Cardiac muscle cell (in vitro differentiated cells and primary cell): Measurements from ENCODE around the gene THNSL1. TPM values are rescaled to one million over a fixed set of nuclear protein-coding genes. Genes with fewer than 3 reads are reported as not detected.

Experiments used
- DNase-seq, 2 donors: peaks; one replicate each; pipeline versions ENCODE4 v3.0.0 to v3.0.0-alpha.2; 2010 to 2017; ENCODE audit warnings: low read depth in 1 of 2, low spot score in 1 of 2
- H3K27ac ChIP-seq: fragments of 200-600 bp; sonication (generic); 2 replicates; pipeline ENCODE4 v1.5.1; 2016
- H3K27me3 ChIP-seq: fragments of 200-600 bp; sonication (generic); 2 replicates; pipeline ENCODE4 v1.6.0; 2016; ENCODE audit warnings: control low read depth
- H3K36me3 ChIP-seq: fragments of 200-600 bp; sonication (generic); 2 replicates; pipeline ENCODE4 v1.5.1; 2016; ENCODE audit warnings: control low read depth
- H3K4me1 ChIP-seq: fragments of 200-600 bp; sonication (generic); 2 replicates; pipeline ENCODE4 v1.8.1; 2017; ENCODE audit warnings: low read depth, mild to moderate bottlenecking, mixed run types
- H3K4me3 ChIP-seq: fragments of 200-600 bp; sonication (generic); 2 replicates; pipeline ENCODE4 v1.5.1; 2016; ENCODE audit warnings: mild to moderate bottlenecking
- H3K9me3 ChIP-seq: fragments of 200-600 bp; sonication (generic); 2 replicates; pipeline ENCODE4 v1.5.1; 2017; ENCODE audit warnings: low read depth, mild to moderate bottlenecking, control low read depth
- polyA plus RNA-seq: library from polyadenylated mRNA; unstranded; fragments of >200 nt; fragmentation: Nextera tagmentation; extraction: Ambion mirVana; gene quantifications from 2 replicates; pipeline ENCODE4 v1.2.1, GENCODE V29; 2016
- total RNA-seq: library from RNA; depleted of rRNA; stranded (reverse); fragments of >200 nt; gene quantifications from 2 replicates; pipeline ENCODE4 v1.2.3, GENCODE V29; 2016
- TF ChIP-seq, protein P1 (sequence below): IDR thresholded peaks from 2 replicates; pipeline ENCODE4 v1.5.1; 2012; ENCODE audit warnings: low read depth, mild to moderate bottlenecking, low read length

The THNSL1 gene
- total and polyA plus RNA-seq, 2 experiments from 2014 or later, result 3.9 to 6.9 TPM

DNA sequence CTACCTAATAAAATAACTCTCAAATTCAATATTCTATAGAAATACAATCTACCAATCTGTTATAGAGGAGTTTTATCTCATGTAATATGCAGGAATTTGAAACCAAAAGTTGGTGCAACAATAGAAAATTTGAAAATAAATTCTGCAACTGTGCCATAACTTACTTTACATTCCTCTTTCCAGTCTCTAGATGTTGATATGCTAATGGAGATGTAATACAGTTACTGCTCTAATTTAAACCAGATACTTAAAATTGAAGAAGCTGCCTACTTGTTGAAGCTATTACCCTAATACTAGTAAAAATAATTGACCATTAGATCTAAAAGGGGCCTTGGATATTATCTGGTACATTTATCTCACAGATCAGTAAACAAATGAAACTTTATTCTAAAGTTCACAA, 1.8 kb upstream of the THNSL1 start:
- no peak for DNase-seq
- H3K4me1 ChIP-seq, result peaks cover 13% of the 10 kb centered on the region
- no peaks in the 10 kb centered on the region for H3K36me3 ChIP-seq
- H3K9me3 ChIP-seq, result no peaks in the 10 kb centered on the region
- no peak overlapping the region for H3K4me3 ChIP-seq
- TF ChIP-seq, protein P1, sequence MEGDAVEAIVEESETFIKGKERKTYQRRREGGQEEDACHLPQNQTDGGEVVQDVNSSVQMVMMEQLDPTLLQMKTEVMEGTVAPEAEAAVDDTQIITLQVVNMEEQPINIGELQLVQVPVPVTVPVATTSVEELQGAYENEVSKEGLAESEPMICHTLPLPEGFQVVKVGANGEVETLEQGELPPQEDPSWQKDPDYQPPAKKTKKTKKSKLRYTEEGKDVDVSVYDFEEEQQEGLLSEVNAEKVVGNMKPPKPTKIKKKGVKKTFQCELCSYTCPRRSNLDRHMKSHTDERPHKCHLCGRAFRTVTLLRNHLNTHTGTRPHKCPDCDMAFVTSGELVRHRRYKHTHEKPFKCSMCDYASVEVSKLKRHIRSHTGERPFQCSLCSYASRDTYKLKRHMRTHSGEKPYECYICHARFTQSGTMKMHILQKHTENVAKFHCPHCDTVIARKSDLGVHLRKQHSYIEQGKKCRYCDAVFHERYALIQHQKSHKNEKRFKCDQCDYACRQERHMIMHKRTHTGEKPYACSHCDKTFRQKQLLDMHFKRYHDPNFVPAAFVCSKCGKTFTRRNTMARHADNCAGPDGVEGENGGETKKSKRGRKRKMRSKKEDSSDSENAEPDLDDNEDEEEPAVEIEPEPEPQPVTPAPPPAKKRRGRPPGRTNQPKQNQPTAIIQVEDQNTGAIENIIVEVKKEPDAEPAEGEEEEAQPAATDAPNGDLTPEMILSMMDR, result no peak
- no peaks in the 10 kb centered on the region for H3K27me3 ChIP-seq
- H3K27ac ChIP-seq, result no peak overlapping the region

DNA sequence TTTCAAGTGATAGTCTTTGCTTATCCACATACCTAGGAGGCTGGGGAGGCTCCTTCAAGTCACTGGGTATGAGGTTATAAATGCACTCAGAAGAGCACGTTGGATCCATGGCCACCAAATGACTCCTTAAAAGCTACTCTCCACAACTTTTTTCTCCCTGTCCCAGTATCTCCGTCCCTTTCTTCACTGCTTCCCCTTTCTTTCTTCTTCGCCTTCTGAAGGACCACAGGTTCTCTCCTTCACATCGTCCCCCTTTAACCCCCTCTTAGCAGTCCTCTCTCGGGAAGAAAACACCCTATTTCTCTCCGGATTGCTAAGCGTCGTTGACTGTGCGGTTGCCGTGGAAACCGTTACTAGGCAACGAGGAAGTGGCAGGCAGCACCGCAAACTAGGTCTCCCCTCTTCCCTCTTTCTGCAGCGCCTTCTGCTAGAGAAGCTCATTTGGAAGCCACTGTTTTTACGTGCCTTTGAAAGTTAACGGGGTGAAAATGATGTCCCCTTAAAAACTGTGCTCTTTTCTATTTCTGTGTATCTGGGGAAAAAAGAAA, 510 bp upstream of the THNSL1 start, which contains the start of gene ENKUR:
Gene ENKUR, minus strand, starts transcription at position 331 of the 548 bp plus-strand sequence. Its CDS starts 222 bp downstream, at position 109.
- H3K27me3 ChIP-seq, result no peaks in the 10 kb centered on the region
- H3K36me3 ChIP-seq, result no peaks in the 10 kb centered on the region
- DNase-seq, result peak; percentile 94
- peaks cover 13% of the 10 kb centered on the region for H3K4me1 ChIP-seq
- H3K9me3 ChIP-seq, result no peaks in the 10 kb centered on the region
- TF ChIP-seq, protein P1, result no peak
- H3K4me3 ChIP-seq, result peak within 1 kb of the TSS; percentile 43
- H3K27ac ChIP-seq, result peak within 1 kb of the TSS; percentile 91

DNA sequence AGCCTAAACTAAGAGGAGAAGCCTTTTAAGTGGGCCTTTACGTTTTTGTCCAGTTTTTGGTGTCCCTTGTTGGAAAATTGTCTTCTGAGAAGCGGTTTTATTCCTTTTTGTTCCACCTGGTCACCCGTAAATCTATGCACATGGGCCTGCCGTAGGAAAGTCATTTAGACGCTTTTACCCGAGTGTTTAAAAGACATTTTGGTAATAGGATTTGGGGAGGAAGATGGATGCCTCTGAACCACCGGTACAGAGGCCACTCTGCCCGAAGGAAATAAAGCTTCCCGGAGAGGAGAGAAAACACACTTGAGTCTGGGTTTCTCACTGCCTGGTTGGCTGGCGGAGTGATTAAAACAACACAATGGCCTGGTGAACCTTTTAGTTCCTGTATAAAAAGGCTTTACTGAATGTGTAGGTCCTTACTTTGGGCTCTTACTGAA, 760 bp downstream of the THNSL1 start:
- H3K27me3 ChIP-seq, result no peaks in the 10 kb centered on the region
- H3K27ac ChIP-seq, result peak overlapping the region; percentile 91
- peaks cover 13% of the 10 kb centered on the region for H3K4me1 ChIP-seq
- peak; percentile 23 to 29 for DNase-seq
- H3K9me3 ChIP-seq, result no peaks in the 10 kb centered on the region
- TF ChIP-seq, protein P1, result no peak
- peak overlapping the region; percentile 43 for H3K4me3 ChIP-seq
- no peaks in the 10 kb centered on the region for H3K36me3 ChIP-seq

DNA sequence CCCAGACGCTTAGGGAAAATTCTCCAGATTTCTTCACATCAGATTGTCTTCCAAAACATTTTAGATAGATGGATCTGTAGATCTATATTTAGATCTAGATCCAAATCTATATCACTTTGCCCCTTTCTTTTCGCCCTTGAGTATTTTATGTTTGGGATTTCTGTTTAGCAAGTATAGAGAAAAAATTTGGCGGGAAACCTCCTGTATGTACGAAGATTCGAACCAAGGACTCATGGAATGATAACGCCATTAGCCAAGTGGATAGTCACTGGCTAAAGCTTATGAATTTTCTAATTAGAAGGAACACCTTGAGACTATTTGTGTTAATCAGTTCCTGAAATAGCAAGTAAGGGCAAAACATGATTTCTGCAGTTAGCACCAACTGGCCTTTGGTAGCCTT, 1.2 kb downstream of the THNSL1 start:
- peak overlapping the region; percentile 91 for H3K27ac ChIP-seq

DNA sequence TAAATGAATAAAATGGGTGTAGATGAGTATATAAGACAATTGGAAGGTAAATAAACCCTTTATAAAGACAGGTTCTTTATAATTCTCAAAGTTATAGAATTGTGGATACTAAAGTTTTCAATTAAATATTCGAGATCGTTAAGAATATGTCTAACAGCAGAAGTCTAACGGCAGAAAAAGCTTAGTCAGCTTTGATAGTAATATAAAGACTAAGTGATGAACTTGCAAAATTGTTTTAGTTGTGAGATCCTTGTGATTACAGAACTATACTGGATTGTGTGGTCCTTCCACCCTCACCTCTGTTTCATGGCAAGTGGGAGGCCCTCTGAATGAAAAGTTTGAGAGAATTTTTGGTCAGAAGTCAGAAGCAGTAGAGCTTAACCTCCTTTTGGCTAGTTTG, 2.3 kb downstream of the THNSL1 start:
- Histone ChIP-seq H3K4me1 (peaks cover 13% of the 10 kb centered on the region), H3K4me3 (no peak overlapping the region), H3K9me3 (no peaks in the 10 kb centered on the region), H3K36me3 (no peaks in the 10 kb centered on the region), H3K27ac (no peak overlapping the region), H3K27me3 (no peaks in the 10 kb centered on the region)
- TF ChIP-seq, protein P1, result no peak
- DNase-seq, result no peak

More for the DNA sequence above, 1.2 kb downstream of the THNSL1 start:
- Histone ChIP-seq H3K27me3 (no peaks in the 10 kb centered on the region), H3K36me3 (no peaks in the 10 kb centered on the region), H3K4me1 (peaks cover 13% of the 10 kb centered on the region), H3K9me3 (no peaks in the 10 kb centered on the region), H3K4me3 (peak overlapping the region; percentile 43)
- no peak for DNase-seq
- TF ChIP-seq, protein P1, result no peak
